ENCODE measurements around the gene PIP5K1A. TPM values are rescaled to one million over a fixed set of nuclear protein-coding genes. Genes with fewer than 3 reads are reported as not detected.

Gene PIP5K1A
- total and polyA plus RNA-seq, 2 of the 8 experiments (the other 6 are each of a cell fraction or from before 2014, with no cell fraction given), result 87.5 to 105 TPM

- Histone ChIP-seq H3K56ac (replicated peaks; ENCODE audit: insufficient read length, low read depth, low read length) (peak within 1 kb of the TSS; percentile 72), H2BK120ac (replicated peaks; ENCODE audit: low read depth, low read length) (no peak within 1 kb of the TSS), H3K4ac (replicated peaks; ENCODE audit: insufficient read length, low read depth, low read length) (no peak within 1 kb of the TSS), H4K91ac (replicated peaks; ENCODE audit: insufficient read length, low read length) (no peak within 1 kb of the TSS), H2BK5ac (ENCODE audit: low read depth, low read length) (peak within 1 kb of the TSS; percentile 67), H2AK5ac (ENCODE audit: low read depth, low read length) (peak within 1 kb of the TSS; percentile 65; the same call in 1 of the 2 replicates), H2BK15ac (ENCODE audit: low read length) (no peak within 1 kb of the TSS), H4K8ac (ENCODE audit: extremely low read depth, insufficient read depth, low read length) (peak within 1 kb of the TSS; percentile 96), H3K4me2 (ENCODE audit: insufficient read depth in 1 of 2, low read depth in 2 of 2, low read length in 2 of 2) (peak within 1 kb of the TSS; percentile 72 to 75), H3K79me2 (ENCODE audit: control insufficient read depth in 1 of 2, insufficient read depth in 2 of 2, low read length in 2 of 2) (peaks cover 12 to 46% of the 10 kb centered on the region in 2 experiments; a peak in 3 of 4 replicates), H3K18ac (ENCODE audit: extremely low read depth, low read length) (no peak within 1 kb of the TSS), H3K14ac (ENCODE audit: insufficient read length) (no peak within 1 kb of the TSS), H3K9ac (replicated peaks in 1 of 4; ENCODE audit: extremely low read depth in 1 of 4, low read depth in 3 of 4, low read length in 3 of 4) (peak within 1 kb of the TSS; percentile 82 to 92 (median 84)), H3K4me3 (ENCODE audit: extremely low read depth in 1 of 4, insufficient read depth in 2 of 4, low read depth in 3 of 4, low read length in 4 of 4) (peak within 1 kb of the TSS; percentile 67 to 92 (median 82)), H3K23ac (ENCODE audit: insufficient read length) (no peak within 1 kb of the TSS), H3K36me3 (ENCODE audit: control insufficient read depth in 2 of 4, insufficient read depth in 4 of 4, low read length in 3 of 4) (peaks cover 0 to 7% (median 5%) of the 10 kb centered on the region in 4 experiments; a peak in 5 of 8 replicates), H2BK12ac (ENCODE audit: low read depth, low read length) (no peak within 1 kb of the TSS), H3K27ac (ENCODE audit: low read depth, low read length) (peak within 1 kb of the TSS; percentile 80), H4K20me1 (replicated peaks in 1 of 2; ENCODE audit: control insufficient read depth in 1 of 2, insufficient read depth in 2 of 2, low read length in 2 of 2) (no peaks in the 10 kb centered on the region), H3K27me3 (replicated peaks in 1 of 4; ENCODE audit: control insufficient read depth in 3 of 4, extremely low read depth in 1 of 4, insufficient read depth in 3 of 4, low read length in 3 of 4) (no peaks in the 10 kb centered on the region), H4K5ac (ENCODE audit: insufficient read length, low read depth, low read length) (no peak within 1 kb of the TSS), H3K4me1 (replicated peaks in 1 of 4; ENCODE audit: control insufficient read depth in 3 of 4, insufficient read depth in 4 of 4, low read length in 3 of 4) (peaks cover 0 to 1% (median 0%) of the 10 kb centered on the region in 4 experiments; a peak in 1 of 7 replicates), H2AFZ (ENCODE audit: low read length) (peak within 1 kb of the TSS; percentile 3; the same call in 1 of the 2 replicates), H3K79me1 (ENCODE audit: low read depth, low read length) (no peaks in the 10 kb centered on the region; the same call in 1 of the 2 replicates), H3K9me3 (ENCODE audit: insufficient read depth in 2 of 2, low read depth in 1 of 2, low read length in 1 of 2) (no peaks in the 10 kb centered on the region), H2BK20ac (ENCODE audit: low read length) (no peak within 1 kb of the TSS), H3K23me2 (ENCODE audit: low read depth, low read length) (peaks cover 6% of the 10 kb centered on the region)
- DNase-seq (ENCODE audit: low read depth in 1 of 2, low spot score in 2 of 2), result peak; percentile 94 to 95
- peak; percentile 77 for FAIRE-seq
- WGBS, 2 experiments (ENCODE audit: extremely low coverage in 1 of 2, insufficient coverage in 1 of 2, insufficient read length in 1 of 2, insufficient replicate concordance in 2 of 2, low coverage in 1 of 2, low lambda C conversion rate in 2 of 2, missing lambda C conversion rate in 1 of 2), result 41% methylated on average over 45 of the region's 56 CpGs; no CpG with 5 or more reads in 1 of the 2 experiments
- ChIA-PET POLR2A (ENCODE audit: partially characterized antibody) (interaction anchor here (0.6 to 2.9 kb wide), 20 partner anchors 9 to 706 kb away, joined by 3 to 12 read pairs (median 5); partner anchors contain the start of genes C1orf56, LYSMD1, RFX5 and TUFT1), CTCF (ENCODE audit: partially characterized antibody) (interaction anchor here (0.8 to 1.3 kb wide), 3 partner anchors 27 to 248 kb away, joined by 3 read pairs; partner anchors contain the start of genes MINDY1 and ZNF687)
- TF ChIP-seq GABPA (IDR thresholded peaks at IDR 0.05; ENCODE audit: borderline replicate concordance, insufficient read depth, low read length), result no peak
- TF ChIP-seq BCL11A (IDR thresholded peaks at IDR 0.05; ENCODE audit: low read depth in 2 of 2, low read length in 2 of 2), result no peak
- TF ChIP-seq E2F6 (IDR thresholded peaks at IDR 0.05), result peak; percentile 56; the same call in 1 of the 2 replicates
- TF ChIP-seq HDAC2 (IDR thresholded peaks at IDR 0.05; ENCODE audit: borderline replicate concordance in 1 of 2, low read depth in 2 of 2, low read length in 2 of 2), result 0 out of 4 replicates have a peak, but pooled peaks of 1 of the 2 experiments have one; percentile 45
- no peak for TF ChIP-seq FOSL1 (IDR thresholded peaks at IDR 0.05; ENCODE audit: insufficient read depth, low read depth, low read length)
- TF ChIP-seq ASH2L (IDR thresholded peaks at IDR 0.05; ENCODE audit: low read length), result peak; percentile 39
- TF ChIP-seq JUN (IDR thresholded peaks at IDR 0.05; ENCODE audit: low read depth, low read length), result no peak
- TF ChIP-seq ZNF274 (IDR thresholded peaks at IDR 0.05; ENCODE audit: borderline replicate concordance, extremely low read depth, low read length), result no peak
These were observed 56.2 kb downstream of the PIP5K1A start, which contains the start of gene PSMD4 for GRCh38 chr1:151254217-151255213. TSS of gene PSMD4 (plus strand) at chr1:151254734. CDS start at chr1:151254783, 49 bp downstream.

All from H1 (cell line).